ENCODE data around the gene CCDC171. TPM values are rescaled to one million over a fixed set of nuclear protein-coding genes. Genes with fewer than 3 reads are reported as not detected.

Gene CCDC171
- total and polyA plus RNA-seq, 2 experiments from 2014 or later, result 4.4 to 5.1 TPM

- TF ChIP-seq ETS1 (IDR thresholded peaks at IDR 0.05), result no peak
- no peak for TF ChIP-seq REST (IDR thresholded peaks at IDR 0.05; ENCODE audit: unreplicated experiment)
Observed at GRCh38 chr9:15842051-15842450, 289.2 kb downstream of the CCDC171 start (continued).

- Histone ChIP-seq H4K20me1 (replicated peaks; ENCODE audit: insufficient read depth) (no peaks in the 10 kb centered on the region), H3K4me2 (no peak overlapping the region), H3K27me3 (ENCODE audit: insufficient read depth) (no peaks in the 10 kb centered on the region), H3F3A (replicated peaks; ENCODE audit: low read depth) (no peaks in the 10 kb centered on the region), H3K27ac (ENCODE audit: low read depth) (no peak overlapping the region), H3K36me3 (ENCODE audit: insufficient read depth) (no peaks in the 10 kb centered on the region), H3K79me2 (replicated peaks; ENCODE audit: insufficient read depth) (no peaks in the 10 kb centered on the region), H3K4me1 (ENCODE audit: insufficient read depth) (no peaks in the 10 kb centered on the region), H3K9me2 (ENCODE audit: insufficient read depth) (no peaks in the 10 kb centered on the region), H2AFZ (no peak overlapping the region), H3K4me3 (no peak overlapping the region)
- Mint-ChIP-seq H3K27me3 (ENCODE audit: insufficient read depth, low read depth, poor library complexity) (no peaks in the 10 kb centered on the region), H3K27ac (no peak overlapping the region), H3K36me3 (ENCODE audit: low read depth) (no peaks in the 10 kb centered on the region), H3K4me3 (no peak overlapping the region), H3K9me3 (no peaks in the 10 kb centered on the region), H3K4me1 (no peaks in the 10 kb centered on the region)
- ATAC-seq, result no peak
- no peak for DNase-seq (ENCODE audit: low spot score)
- no peak for TF ChIP-seq REST (IDR thresholded peaks at IDR 0.05; ENCODE audit: unreplicated experiment)
- TF ChIP-seq ZNF462 (CRISPR knock-in tag; IDR thresholded peaks at IDR 0.05), result no peak
- TF ChIP-seq STAT1 (IDR thresholded peaks at IDR 0.05; ENCODE audit: unreplicated experiment), result no peak
- no peak for TF ChIP-seq CTCF (conservative IDR thresholded peaks at IDR 0.05; ENCODE audit: low read depth in 2 of 2)
- no peak for TF ChIP-seq NANOG (IDR thresholded peaks at IDR 0.05; ENCODE audit: borderline replicate concordance)
- TF ChIP-seq ZNF114 (CRISPR knock-in tag; IDR thresholded peaks at IDR 0.05), result no peak
- TF ChIP-seq ZNF331 (CRISPR knock-in tag; IDR thresholded peaks at IDR 0.05; ENCODE audit: low read depth), result no peak
- TF ChIP-seq EZH2 (IDR thresholded peaks at IDR 0.05; ENCODE audit: low read depth, unreplicated experiment), result no peak
Observed at GRCh38 chr9:15843316-15843715, 290.5 kb downstream of the CCDC171 start.

Data from GM23338 (cell line).